Measurements from ENCODE around the gene USP48. TPM values are rescaled to one million over a fixed set of nuclear protein-coding genes. Genes with fewer than 3 reads are reported as not detected.
"Not testable (repeated sequence)": the region's sequence is repeated elsewhere in the genome, so short reads cannot be mapped to it uniquely, and the experiment has no call there.

Gene USP48
- total and polyA plus RNA-seq, 10 donors: 17.5 to 105 (median 82.4) TPM

GRCh38 chr1:21633141-21633755, 149.7 kb downstream of the USP48 start:
- Histone ChIP-seq H3K27me3 (replicated peaks in 1 of 7) (peaks cover 0 to 66% (median 7%) of the 10 kb centered on the region in 7 donors), H3K4me3 (no peak overlapping the region), H3K27ac (no peak overlapping the region), H3K36me3 (no peaks in the 10 kb centered on the region), H3K9me3 (no peaks in the 10 kb centered on the region), H3K4me1 (no peaks in the 10 kb centered on the region)
- 72 to 88% (median 80%) methylated on average over 7 of the region's 7 CpGs for WGBS, 5 donors
- DNase-seq: no peak
- TF ChIP-seq POLR2A (IDR thresholded peaks at IDR 0.05): no peak
- TF ChIP-seq POLR2AphosphoS5 (IDR thresholded peaks at IDR 0.05): no peak
- no peak for TF ChIP-seq CTCF (IDR thresholded peaks at IDR 0.05 in 8 of 11, conservative IDR thresholded peaks at IDR 0.05 in 3 of 11)
- intact Hi-C loops (cut with DNase I; ENCODE audit: low total_unique reads): no loop called here

- Histone ChIP-seq H3K36me3 (no peaks in the 10 kb centered on the region), H3K27me3 (replicated peaks in 1 of 7) (peaks cover 0 to 74% (median 7%) of the 10 kb centered on the region in 7 donors), H3K9me3 (no peaks in the 10 kb centered on the region), H3K27ac (no peak overlapping the region), H3K4me3 (no peak overlapping the region), H3K4me1 (no peaks in the 10 kb centered on the region)
- intact Hi-C loops (cut with DNase I; ENCODE audit: low total_unique reads): no loop called here
- DNase-seq: no peak
- 57 to 70% (median 59%) methylated on average over 17 to 19 of the region's 19 CpGs for WGBS, 5 donors
- no peak for TF ChIP-seq POLR2AphosphoS5 (IDR thresholded peaks at IDR 0.05)
Observed at GRCh38 chr1:21631944-21632887, 150.7 kb downstream of the USP48 start.

- intact Hi-C loops (cut with DNase I; ENCODE audit: low total_unique reads); H3K9me3 ChIP-seq; H3K4me1 ChIP-seq; H3K36me3 ChIP-seq; H3K27ac ChIP-seq; H3K4me3 ChIP-seq; DNase-seq: not testable (repeated sequence)
- 82 to 91% (median 85%) methylated on average over 8 of the region's 8 CpGs for WGBS, 5 donors
- peaks cover 0 to 78% (median 7%) of the 10 kb centered on the region in 7 donors for H3K27me3 ChIP-seq (replicated peaks in 1 of 7)
Observed at GRCh38 chr1:21631590-21631943, 151.4 kb downstream of the USP48 start.

- Histone ChIP-seq H3K4me1 (no peaks in the 10 kb centered on the region), H3K27ac (no peak overlapping the region), H3K36me3 (no peaks in the 10 kb centered on the region), H3K27me3 (replicated peaks in 1 of 7) (peaks cover 0 to 84% (median 7%) of the 10 kb centered on the region in 7 donors), H3K4me3 (no peak overlapping the region), H3K9me3 (no peaks in the 10 kb centered on the region)
- no peak for TF ChIP-seq CTCF (IDR thresholded peaks at IDR 0.05 in 8 of 11, conservative IDR thresholded peaks at IDR 0.05 in 3 of 11)
- TF ChIP-seq POLR2A (IDR thresholded peaks at IDR 0.05): no peak
- DNase-seq: no peak
- WGBS, 5 donors: 53 to 73% (median 66%) methylated on average over 13 of the region's 13 CpGs
- intact Hi-C loops (cut with DNase I; ENCODE audit: low total_unique reads): no loop called here
Observed at GRCh38 chr1:21630571-21631343, 152.2 kb downstream of the USP48 start.

Measured in spleen (tissue), 11 donors.